Activated CD8-positive, alpha-beta T cell treated with anti-CD3 and anti-CD28 coated beads for 36 hours (primary cell): ENCODE results near the gene USP19. TPM values are rescaled to one million over a fixed set of nuclear protein-coding genes. Genes with fewer than 3 reads are reported as not detected.

Source experiments
- ATAC-seq: fragments of 200-7000 bp; cut with Tn5 transposase; one replicate; pipeline ENCODE4 v1.10.0; 2021; ENCODE audit warnings: mild to moderate bottlenecking, moderate library complexity
- CTCF ChIA-PET: fragments of 350-600 bp; sonication (Branson Sonifier 250); formaldehyde crosslinking; loops from one replicate; lab custom pipeline; 2021; ENCODE audit warnings: antibody characterized with exemption; lab: Charles Lee
- POLR2A ChIA-PET: fragments of 350-600 bp; sonication (Branson Sonifier 250); formaldehyde crosslinking; loops from one replicate; lab custom pipeline; 2021; ENCODE audit warnings: antibody characterized with exemption; lab: Charles Lee
- DNase-seq: peaks from one replicate; pipeline ENCODE4 v3.0.0-alpha.2; 2020
- H3K27ac Mint-ChIP-seq: one replicate; pipeline ENCODE4 v1.8.0; 2021; ENCODE audit warnings: mild to moderate bottlenecking, mixed read lengths
- H3K27me3 Mint-ChIP-seq: one replicate; pipeline ENCODE4 v1.8.0; 2021; ENCODE audit warnings: mixed read lengths
- H3K36me3 Mint-ChIP-seq: one replicate; pipeline ENCODE4 v1.8.0; 2021; ENCODE audit warnings: low read depth, mixed read lengths
- H3K4me1 Mint-ChIP-seq: one replicate; pipeline ENCODE4 v1.8.0; 2021; ENCODE audit warnings: low read depth, mixed read lengths
- H3K4me3 Mint-ChIP-seq: one replicate; pipeline ENCODE4 v1.8.0; 2021; ENCODE audit warnings: mild to moderate bottlenecking, moderate library complexity, mixed read lengths
- H3K9me3 Mint-ChIP-seq: one replicate; pipeline ENCODE4 v1.8.0; 2021; ENCODE audit warnings: mixed read lengths
- CTCF ChIP-seq: fragments of 200-600 bp; IDR thresholded peaks from one replicate; pipeline ENCODE4 v1.8.0; 2022; ENCODE audit warnings: antibody characterized with exemption, mild to moderate bottlenecking
- intact Hi-C: fragments of 100-400 bp; cut with micrococcal nuclease; formaldehyde crosslinking; loops from one replicate; pipeline ENCODE4 v1.10.0; 2022
- total RNA-seq, 2 experiments: library from RNA; stranded (reverse); gene quantifications; one replicate each; pipeline ENCODE4 v1.2.3, GENCODE V29; 2021

Gene USP19
- total RNA-seq, 2 experiments from 2014 or later, result 41.0 to 41.6 TPM

GRCh38 chr3:49119439-49119838 lies 1.2 kb downstream of the USP19 start:
- POLR2A ChIA-PET, result interaction anchor here (0.8 to 2.6 kb wide), 6 partner anchors 9 to 97 kb away, joined by 3 to 29 read pairs (median 6); partner anchors contain the start of genes NDUFAF3 and QRICH1

DNA sequence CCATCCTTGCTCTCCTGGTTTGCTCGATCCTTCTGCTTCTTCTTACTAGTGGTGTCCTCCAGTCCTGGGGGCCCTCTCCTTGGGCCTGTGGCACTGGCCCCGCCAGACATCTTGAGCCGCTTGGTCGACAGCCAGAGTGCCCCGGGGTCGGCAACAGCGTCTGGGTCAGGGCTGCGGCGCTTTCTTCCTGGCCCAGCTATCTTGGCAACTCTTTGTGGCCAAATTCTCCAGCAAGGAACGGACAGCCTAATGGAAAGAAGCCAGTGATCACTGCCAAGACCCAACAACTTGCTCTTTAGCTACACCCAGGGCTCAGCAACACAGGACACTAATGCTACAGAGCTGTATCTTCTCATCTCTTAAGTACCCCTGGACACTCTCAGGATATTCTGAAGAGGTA lies 1.6 kb downstream of the USP19 start:
- ATAC-seq, result no peak
- intact Hi-C loops, result no loop called here
- H3K4me3 Mint-ChIP-seq, result peak overlapping the region; percentile 87
- TF ChIP-seq CTCF, result no peak
- H3K27me3 Mint-ChIP-seq, result no peaks in the 10 kb centered on the region
- H3K9me3 Mint-ChIP-seq, result no peaks in the 10 kb centered on the region
- POLR2A ChIA-PET, result interaction anchor here (0.8 to 3.4 kb wide), 3 partner anchors 14 to 25 kb away, joined by 3 to 13 read pairs (median 6); partner anchors contain the start of genes QARS1 and QRICH1
- H3K27ac Mint-ChIP-seq, result peak overlapping the region; percentile 93
- H3K36me3 Mint-ChIP-seq, result peaks cover 23% of the 10 kb centered on the region
- CTCF ChIA-PET, result interaction anchor here (1.5 kb wide), 1 partner anchor 24 kb away, joined by 4 read pairs; no protein-coding TSS in a partner anchor
- no peak for DNase-seq
- H3K4me1 Mint-ChIP-seq, result peaks cover 20% of the 10 kb centered on the region

More at GRCh38 chr3:49119439-49119838, 1.2 kb downstream of the USP19 start:
- H3K4me1 Mint-ChIP-seq, result peaks cover 20% of the 10 kb centered on the region
- intact Hi-C loops, result no loop called here
- H3K9me3 Mint-ChIP-seq, result no peaks in the 10 kb centered on the region
- peaks cover 22% of the 10 kb centered on the region for H3K36me3 Mint-ChIP-seq
- CTCF ChIA-PET, result interaction anchor here (1.5 kb wide), 2 partner anchors 15 to 25 kb away, joined by 3 to 4 read pairs; partner anchors contain the start of gene QARS1
- TF ChIP-seq CTCF, result no peak
- no peaks in the 10 kb centered on the region for H3K27me3 Mint-ChIP-seq
- DNase-seq, result no peak
- H3K27ac Mint-ChIP-seq, result peak overlapping the region; percentile 93
- ATAC-seq, result no peak
- H3K4me3 Mint-ChIP-seq, result peak overlapping the region; percentile 87

DNA sequence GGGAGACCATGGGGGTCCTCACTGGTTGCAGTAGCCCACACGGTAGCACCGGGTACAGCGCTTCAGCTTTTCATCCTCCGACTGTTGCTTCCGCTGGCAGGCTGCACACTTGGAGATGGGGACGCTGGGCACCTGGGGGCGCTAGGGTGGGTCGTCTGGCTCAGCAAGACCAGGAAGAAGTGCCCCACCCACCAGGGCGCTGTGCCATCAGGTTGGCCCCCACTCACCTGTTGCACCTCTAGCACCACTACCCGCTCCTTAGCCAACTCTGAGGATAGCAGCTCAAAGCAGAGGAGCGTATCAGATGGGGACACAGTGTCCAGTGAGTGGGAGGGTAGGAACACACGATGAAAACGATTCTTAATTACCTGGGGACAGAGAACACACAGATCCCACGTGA lies 8.4 kb downstream of the USP19 start:
- Mint-ChIP-seq H3K9me3 (no peaks in the 10 kb centered on the region), H3K4me1 (no peaks in the 10 kb centered on the region), H3K36me3 (peaks cover 41% of the 10 kb centered on the region), H3K27ac (no peak overlapping the region), H3K4me3 (no peak overlapping the region), H3K27me3 (no peaks in the 10 kb centered on the region)
- POLR2A ChIA-PET, result interaction anchor here (2.2 kb wide), 1 partner anchor 18 kb away, joined by 13 read pairs; the partner anchor contains the start of gene QRICH1
- ATAC-seq (no peak), DNase-seq (no peak)
- intact Hi-C loops, result no loop called here
- CTCF ChIA-PET, result interaction anchor here (1.2 kb wide), 1 partner anchor 17 kb away, joined by 3 read pairs; no protein-coding TSS in a partner anchor
- no peak for TF ChIP-seq CTCF

DNA sequence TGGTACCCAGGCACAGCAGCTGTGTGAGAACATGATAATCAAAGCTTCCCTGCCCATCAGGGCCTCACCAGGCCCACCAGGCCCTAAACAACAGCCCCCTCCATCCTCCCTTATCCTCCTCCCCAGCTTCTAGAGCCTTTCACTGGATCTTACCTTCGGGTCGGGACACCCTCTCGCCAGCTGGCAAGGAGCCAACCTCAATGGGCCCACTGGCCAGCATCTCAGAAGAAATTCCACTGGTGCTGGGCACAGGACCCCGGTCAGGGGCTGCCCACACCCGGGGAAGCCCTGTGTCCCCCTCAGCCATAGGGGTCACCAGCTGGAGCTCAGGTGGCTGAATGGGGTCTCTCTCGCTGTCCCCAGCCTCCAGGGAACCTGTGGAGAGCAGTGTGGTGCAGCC lies 9.3 kb downstream of the USP19 start:
- no peak overlapping the region for H3K27ac Mint-ChIP-seq
- no peaks in the 10 kb centered on the region for H3K9me3 Mint-ChIP-seq
- DNase-seq (no peak), ATAC-seq (no peak)
- peaks cover 38% of the 10 kb centered on the region for H3K36me3 Mint-ChIP-seq
- no peaks in the 10 kb centered on the region for H3K27me3 Mint-ChIP-seq
- ChIA-PET POLR2A (interaction anchor here (2.0 to 2.2 kb wide), 2 partner anchors 9 to 17 kb away, joined by 8 to 13 read pairs; partner anchors contain the start of genes QRICH1 and USP19), CTCF (no interaction called here)
- no peak for TF ChIP-seq CTCF
- intact Hi-C loops, result no loop called here
- H3K4me3 Mint-ChIP-seq, result no peak overlapping the region
- no peaks in the 10 kb centered on the region for H3K4me1 Mint-ChIP-seq

GRCh38 chr3:49110780-49111179 lies 9.8 kb downstream of the USP19 start:
- DNase-seq, result no peak
- H3K27me3 Mint-ChIP-seq, result no peaks in the 10 kb centered on the region
- H3K36me3 Mint-ChIP-seq, result peaks cover 34% of the 10 kb centered on the region
- H3K4me1 Mint-ChIP-seq, result peaks cover 2% of the 10 kb centered on the region
- ChIA-PET POLR2A (interaction anchor here (2.0 to 2.2 kb wide), 2 partner anchors 10 to 17 kb away, joined by 8 to 13 read pairs; partner anchors contain the start of genes QRICH1 and USP19), CTCF (no interaction called here)
- no peaks in the 10 kb centered on the region for H3K9me3 Mint-ChIP-seq
- no peak overlapping the region for H3K4me3 Mint-ChIP-seq
- no peak for TF ChIP-seq CTCF
- no peak for ATAC-seq
- no peak overlapping the region for H3K27ac Mint-ChIP-seq
- intact Hi-C loops, result no loop called here
